Measurements from ENCODE around the gene SGSH. TPM values are rescaled to one million over a fixed set of nuclear protein-coding genes. Genes with fewer than 3 reads are reported as not detected.

Gene SGSH
- polyA plus RNA-seq, 1 donor: 77.5 TPM

DNA sequence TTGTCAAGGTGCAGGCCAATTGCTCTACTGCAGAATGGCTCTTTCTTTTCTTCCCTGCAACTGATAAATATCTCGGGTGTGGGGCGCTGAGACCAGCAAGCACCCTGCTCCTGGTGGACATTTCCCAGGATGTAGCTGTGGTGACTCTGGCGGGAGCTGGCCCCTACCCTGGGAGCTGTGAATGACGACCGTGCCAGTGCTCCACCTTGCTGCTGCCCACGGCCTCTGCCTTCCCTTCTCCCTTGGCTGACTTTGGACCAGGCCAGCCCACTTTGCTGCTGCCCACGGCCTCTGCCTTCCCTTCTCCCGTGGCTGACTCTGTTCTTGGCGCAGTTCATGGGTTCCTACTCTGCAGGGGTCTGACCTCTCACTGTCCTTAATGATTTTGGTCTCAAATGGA, 34.2 kb downstream of the SGSH start:
- Histone ChIP-seq H3K27ac (ENCODE audit: low read length) (no peak overlapping the region), H3K9me3 (ENCODE audit: control insufficient read depth, low read depth, low read length) (no peaks in the 10 kb centered on the region), H3K27me3 (ENCODE audit: control insufficient read depth, insufficient read depth, low read length) (peaks cover 6% of the 10 kb centered on the region), H3K4me3 (ENCODE audit: low read length) (no peak overlapping the region), H3K4me1 (ENCODE audit: control insufficient read depth, insufficient read depth, low read length) (no peaks in the 10 kb centered on the region), H3K36me3 (ENCODE audit: control insufficient read depth, insufficient read depth, low read length) (no peaks in the 10 kb centered on the region)
- no peak for DNase-seq
- WGBS (ENCODE audit: insufficient coverage, low lambda C conversion rate): 80% methylated on average over 1 of the region's 9 CpGs

DNA sequence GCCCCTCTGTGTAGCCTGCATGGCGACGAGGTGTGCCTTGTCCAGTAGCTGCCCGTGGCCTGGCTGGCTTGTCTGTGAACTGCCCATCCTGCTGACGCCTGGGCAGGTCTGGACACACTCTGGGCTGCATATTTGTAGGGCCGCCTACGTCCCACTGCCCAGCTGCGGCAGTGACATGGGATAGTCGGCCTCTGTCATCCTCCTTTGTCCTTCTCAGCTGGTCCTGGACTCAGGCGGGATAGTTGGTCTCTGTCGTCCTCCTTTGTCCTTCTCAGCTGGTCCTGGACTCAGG, 35.8 kb downstream of the SGSH start:
- H3K9me3 ChIP-seq (ENCODE audit: control insufficient read depth, low read depth, low read length): no peaks in the 10 kb centered on the region
- H3K4me1 ChIP-seq (ENCODE audit: control insufficient read depth, insufficient read depth, low read length): no peaks in the 10 kb centered on the region
- no peak for DNase-seq
- WGBS (ENCODE audit: insufficient coverage, low lambda C conversion rate): no CpG with 5 or more reads among the region's 10 CpGs
- no peak overlapping the region for H3K27ac ChIP-seq (ENCODE audit: low read length)
- no peak overlapping the region for H3K4me3 ChIP-seq (ENCODE audit: low read length)
- H3K36me3 ChIP-seq (ENCODE audit: control insufficient read depth, insufficient read depth, low read length): no peaks in the 10 kb centered on the region
- peaks cover 6% of the 10 kb centered on the region for H3K27me3 ChIP-seq (ENCODE audit: control insufficient read depth, insufficient read depth, low read length)

DNA sequence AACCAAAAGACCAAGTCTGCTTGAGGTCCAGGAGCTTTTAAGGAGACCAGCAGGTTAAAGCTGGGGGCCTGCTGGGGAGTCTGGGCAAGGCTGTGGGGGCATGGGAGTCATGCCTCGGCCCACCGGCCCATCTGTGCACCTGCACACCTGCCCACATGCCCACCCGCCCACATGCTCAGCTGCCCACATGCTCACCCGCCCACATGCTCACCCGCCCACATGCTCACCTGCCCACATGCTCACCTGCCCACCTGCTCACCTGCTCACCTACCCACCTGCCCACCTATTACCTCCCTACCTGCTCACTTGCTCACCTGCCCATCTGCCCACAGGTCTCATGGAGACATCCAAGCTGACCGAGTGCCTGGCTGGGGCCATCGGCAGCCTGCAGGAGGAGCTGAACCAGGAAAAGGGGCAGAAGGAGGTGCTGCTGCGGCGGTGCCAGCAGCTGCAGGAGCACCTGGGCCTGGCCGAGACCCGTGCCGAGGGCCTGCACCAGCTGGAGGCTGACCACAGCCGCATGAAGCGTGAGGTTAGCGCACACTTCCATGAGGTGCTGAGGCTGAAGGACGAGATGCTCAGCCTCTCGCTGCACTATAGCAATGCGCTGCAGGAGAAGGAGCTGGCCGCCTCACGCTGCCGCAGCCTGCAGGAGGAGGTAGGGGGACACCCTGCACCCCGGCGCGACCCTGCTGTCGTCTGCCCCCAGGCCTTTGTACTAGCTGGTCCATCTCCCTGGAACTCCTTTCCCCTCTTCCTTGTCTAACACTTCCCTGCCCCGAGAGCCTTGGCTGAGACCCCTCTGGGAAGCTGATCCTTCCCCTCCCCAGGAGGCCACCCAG, 36.3 kb downstream of the SGSH start:
- Histone ChIP-seq H3K27ac (ENCODE audit: low read length) (no peak overlapping the region), H3K36me3 (ENCODE audit: control insufficient read depth, insufficient read depth, low read length) (no peaks in the 10 kb centered on the region), H3K27me3 (ENCODE audit: control insufficient read depth, insufficient read depth, low read length) (peaks cover 2% of the 10 kb centered on the region), H3K9me3 (ENCODE audit: control insufficient read depth, low read depth, low read length) (no peaks in the 10 kb centered on the region), H3K4me1 (ENCODE audit: control insufficient read depth, insufficient read depth, low read length) (no peaks in the 10 kb centered on the region), H3K4me3 (ENCODE audit: low read length) (no peak overlapping the region)
- no peak for DNase-seq
- no CpG with 5 or more reads among the region's 26 CpGs for WGBS (ENCODE audit: insufficient coverage, low lambda C conversion rate)

DNA sequence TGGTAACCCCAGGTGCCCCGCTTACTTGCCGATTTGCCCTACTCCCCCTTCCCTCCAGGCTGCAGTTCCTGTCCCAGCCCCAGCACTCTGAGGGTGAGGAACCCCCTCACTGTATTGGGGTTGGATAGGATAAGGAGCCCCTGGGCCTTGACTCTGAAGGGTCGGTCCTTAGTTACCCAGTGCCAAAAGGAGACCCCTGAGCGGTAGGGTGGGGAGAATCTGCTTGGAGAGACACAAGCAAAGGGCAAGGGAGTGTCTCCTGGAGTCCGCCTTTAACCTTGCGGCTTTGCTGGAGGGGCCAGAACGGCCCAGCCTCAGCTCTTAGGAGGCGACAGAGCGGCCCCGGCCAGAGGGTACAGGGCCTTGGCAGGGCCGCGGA, 37.3 kb downstream of the SGSH start:
- Histone ChIP-seq H3K27me3 (ENCODE audit: control insufficient read depth, insufficient read depth, low read length) (no peaks in the 10 kb centered on the region), H3K4me3 (ENCODE audit: low read length) (no peak overlapping the region), H3K4me1 (ENCODE audit: control insufficient read depth, insufficient read depth, low read length) (no peaks in the 10 kb centered on the region), H3K36me3 (ENCODE audit: control insufficient read depth, insufficient read depth, low read length) (no peaks in the 10 kb centered on the region), H3K9me3 (ENCODE audit: control insufficient read depth, low read depth, low read length) (no peaks in the 10 kb centered on the region), H3K27ac (ENCODE audit: low read length) (no peak overlapping the region)
- DNase-seq: no peak
- 100% methylated on average over 2 of the region's 12 CpGs for whole genome bisulfite sequencing (ENCODE audit: insufficient coverage, low lambda C conversion rate)

DNA sequence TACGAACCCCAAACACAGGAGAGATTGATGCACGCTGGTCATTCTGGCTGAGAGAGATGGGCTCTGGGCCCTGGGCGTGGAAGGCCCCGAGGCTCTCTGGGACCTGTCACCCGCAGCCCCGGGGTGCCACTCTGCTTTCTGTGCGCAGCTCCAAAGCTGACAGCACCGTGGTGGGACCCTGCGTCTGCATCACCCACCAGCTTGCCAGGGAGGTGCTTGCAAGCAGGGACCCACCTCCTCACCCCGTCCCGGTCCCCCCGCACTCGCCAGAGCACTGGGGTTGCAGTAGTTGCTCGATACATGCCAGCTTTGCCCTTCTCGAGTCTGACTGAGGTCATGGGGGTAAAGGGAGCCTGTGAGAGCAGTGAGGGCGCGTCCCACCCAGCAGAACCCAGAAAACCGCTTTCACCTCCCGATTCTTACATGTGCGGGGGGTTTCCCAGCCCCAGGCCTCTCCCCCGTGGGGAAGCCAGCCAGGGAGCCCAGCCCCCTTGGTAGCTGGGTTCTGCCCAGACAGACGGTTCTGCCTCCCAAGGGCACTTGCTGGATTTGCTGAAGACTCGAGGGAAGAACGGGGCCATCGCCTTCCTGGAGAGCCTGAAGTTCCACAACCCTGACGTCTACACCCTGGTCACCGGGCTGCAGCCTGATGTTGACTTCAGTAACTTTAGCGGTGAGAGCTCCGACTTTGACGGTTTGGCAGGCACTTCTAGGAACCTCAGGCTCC, 37.9 kb downstream of the SGSH start:
- no peaks in the 10 kb centered on the region for H3K27me3 ChIP-seq (ENCODE audit: control insufficient read depth, insufficient read depth, low read length)
- H3K27ac ChIP-seq (ENCODE audit: low read length): no peak overlapping the region
- no peaks in the 10 kb centered on the region for H3K36me3 ChIP-seq (ENCODE audit: control insufficient read depth, insufficient read depth, low read length)
- DNase-seq: no peak
- H3K4me1 ChIP-seq (ENCODE audit: control insufficient read depth, insufficient read depth, low read length): no peaks in the 10 kb centered on the region
- H3K4me3 ChIP-seq (ENCODE audit: low read length): no peak overlapping the region
- no peaks in the 10 kb centered on the region for H3K9me3 ChIP-seq (ENCODE audit: control insufficient read depth, low read depth, low read length)
- no CpG with 5 or more reads among the region's 30 CpGs for WGBS (ENCODE audit: insufficient coverage, low lambda C conversion rate)

DNA sequence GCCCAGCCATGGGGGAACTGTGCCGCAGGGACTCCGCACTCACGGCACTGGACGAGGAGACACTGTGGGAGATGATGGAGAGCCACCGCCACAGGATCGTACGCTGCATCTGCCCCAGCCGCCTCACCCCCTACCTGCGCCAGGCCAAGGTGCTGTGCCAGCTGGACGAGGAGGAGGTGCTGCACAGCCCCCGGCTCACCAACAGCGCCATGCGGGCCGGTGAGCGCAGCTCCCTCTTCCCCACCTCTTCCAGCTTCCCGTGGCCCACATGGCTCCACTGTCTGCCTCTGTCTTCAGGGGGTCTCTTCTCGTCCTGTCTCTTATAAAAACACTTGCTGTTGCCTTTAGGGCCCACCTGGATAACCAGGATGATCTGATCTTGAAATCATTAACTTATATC, 38.7 kb downstream of the SGSH start:
- Histone ChIP-seq H3K9me3 (ENCODE audit: control insufficient read depth, low read depth, low read length) (no peaks in the 10 kb centered on the region), H3K4me3 (ENCODE audit: low read length) (no peak overlapping the region), H3K27me3 (ENCODE audit: control insufficient read depth, insufficient read depth, low read length) (no peaks in the 10 kb centered on the region), H3K36me3 (ENCODE audit: control insufficient read depth, insufficient read depth, low read length) (no peaks in the 10 kb centered on the region), H3K4me1 (ENCODE audit: control insufficient read depth, insufficient read depth, low read length) (no peaks in the 10 kb centered on the region), H3K27ac (ENCODE audit: low read length) (no peak overlapping the region)
- no peak for DNase-seq
- WGBS (ENCODE audit: insufficient coverage, low lambda C conversion rate): no CpG with 5 or more reads among the region's 17 CpGs

DNA sequence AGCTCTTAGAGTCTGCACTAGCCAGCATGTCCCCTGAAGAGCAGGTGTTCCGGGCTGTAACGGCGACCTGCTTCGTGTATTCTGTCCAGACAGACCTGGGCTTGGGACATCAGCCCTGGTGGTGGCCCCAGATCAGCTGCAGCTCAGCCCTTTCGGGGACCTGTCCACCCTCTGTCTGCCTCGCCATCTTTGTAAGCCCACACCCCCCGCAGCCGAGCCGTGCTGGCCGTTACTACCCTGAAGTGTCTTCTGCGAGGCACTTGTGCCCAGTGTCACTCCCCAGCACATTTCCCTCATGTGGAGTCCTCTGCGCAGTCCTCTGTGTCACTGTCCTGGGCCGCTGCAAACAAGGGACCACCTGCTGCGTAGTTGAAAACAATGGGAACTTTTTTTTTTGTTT, 39.9 kb downstream of the SGSH start:
- Histone ChIP-seq H3K4me1 (ENCODE audit: control insufficient read depth, insufficient read depth, low read length) (no peaks in the 10 kb centered on the region), H3K27me3 (ENCODE audit: control insufficient read depth, insufficient read depth, low read length) (no peaks in the 10 kb centered on the region), H3K4me3 (ENCODE audit: low read length) (no peak overlapping the region), H3K9me3 (ENCODE audit: control insufficient read depth, low read depth, low read length) (no peaks in the 10 kb centered on the region), H3K27ac (ENCODE audit: low read length) (no peak overlapping the region), H3K36me3 (ENCODE audit: control insufficient read depth, insufficient read depth, low read length) (no peaks in the 10 kb centered on the region)
- no peak for DNase-seq
- no CpG with 5 or more reads among the region's 14 CpGs for WGBS (ENCODE audit: insufficient coverage, low lambda C conversion rate)

DNA sequence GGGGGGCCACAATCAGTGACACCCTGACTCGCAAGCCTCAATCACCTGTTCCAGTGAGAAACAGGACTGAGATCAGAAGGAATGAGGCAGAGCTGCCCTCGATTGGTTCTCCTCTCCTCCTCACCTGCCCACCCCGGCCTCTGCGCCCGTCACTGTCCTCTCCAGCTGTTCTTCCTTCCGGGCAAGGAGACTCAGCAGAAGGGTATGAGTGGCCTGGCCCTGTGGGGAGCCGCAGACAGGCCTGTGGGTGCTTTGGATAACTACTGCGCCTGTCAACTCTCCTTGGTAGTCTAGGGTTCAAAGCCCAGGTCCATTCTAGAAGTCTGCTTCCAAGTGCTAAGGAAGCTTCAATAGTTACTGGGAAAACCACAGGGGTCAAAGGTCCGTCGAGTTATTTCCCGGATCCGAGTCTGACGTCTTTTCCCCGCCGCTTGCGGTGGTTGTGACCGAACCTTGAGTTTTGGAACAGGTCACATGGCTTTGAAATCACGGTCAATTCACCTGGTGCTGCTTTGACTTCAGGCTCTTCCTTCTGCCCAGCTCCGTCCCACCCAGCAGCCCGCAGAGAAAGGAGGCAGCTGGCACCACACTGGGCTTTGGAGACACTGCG, 42.0 kb downstream of the SGSH start:
- no CpG with 5 or more reads among the region's 21 CpGs for WGBS (ENCODE audit: insufficient coverage, low lambda C conversion rate)
- Histone ChIP-seq H3K27me3 (ENCODE audit: control insufficient read depth, insufficient read depth, low read length) (no peaks in the 10 kb centered on the region), H3K9me3 (ENCODE audit: control insufficient read depth, low read depth, low read length) (no peaks in the 10 kb centered on the region), H3K4me1 (ENCODE audit: control insufficient read depth, insufficient read depth, low read length) (no peaks in the 10 kb centered on the region), H3K36me3 (ENCODE audit: control insufficient read depth, insufficient read depth, low read length) (no peaks in the 10 kb centered on the region), H3K27ac (ENCODE audit: low read length) (no peak overlapping the region), H3K4me3 (ENCODE audit: low read length) (no peak overlapping the region)
- DNase-seq: no peak

DNA sequence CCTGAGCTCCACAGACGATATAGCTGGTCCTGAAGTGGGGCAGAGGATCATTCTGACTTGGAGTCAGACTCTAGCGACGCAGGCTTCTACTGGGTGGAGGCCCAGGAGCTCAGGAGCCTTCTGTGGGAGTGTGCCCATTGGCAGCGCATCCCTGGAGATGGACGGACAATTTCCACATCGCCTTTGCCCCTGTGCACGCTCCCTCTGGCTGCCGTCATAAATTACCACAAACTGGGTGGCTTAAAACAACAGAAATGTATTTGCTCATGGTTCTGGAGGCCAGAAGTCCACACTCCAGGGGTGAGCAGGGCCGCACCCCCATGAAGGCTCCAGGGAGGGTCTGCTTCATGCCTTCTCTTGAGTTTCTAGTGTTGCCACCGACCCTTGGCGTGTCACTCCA, 43.4 kb downstream of the SGSH start:
- Histone ChIP-seq H3K27ac (ENCODE audit: low read length) (no peak overlapping the region), H3K27me3 (ENCODE audit: control insufficient read depth, insufficient read depth, low read length) (no peaks in the 10 kb centered on the region), H3K9me3 (ENCODE audit: control insufficient read depth, low read depth, low read length) (no peaks in the 10 kb centered on the region), H3K4me3 (ENCODE audit: low read length) (no peak overlapping the region), H3K4me1 (ENCODE audit: control insufficient read depth, insufficient read depth, low read length) (no peaks in the 10 kb centered on the region), H3K36me3 (ENCODE audit: control insufficient read depth, insufficient read depth, low read length) (no peaks in the 10 kb centered on the region)
- no peak for DNase-seq
- no CpG with 5 or more reads among the region's 11 CpGs for WGBS (ENCODE audit: insufficient coverage, low lambda C conversion rate)

DNA sequence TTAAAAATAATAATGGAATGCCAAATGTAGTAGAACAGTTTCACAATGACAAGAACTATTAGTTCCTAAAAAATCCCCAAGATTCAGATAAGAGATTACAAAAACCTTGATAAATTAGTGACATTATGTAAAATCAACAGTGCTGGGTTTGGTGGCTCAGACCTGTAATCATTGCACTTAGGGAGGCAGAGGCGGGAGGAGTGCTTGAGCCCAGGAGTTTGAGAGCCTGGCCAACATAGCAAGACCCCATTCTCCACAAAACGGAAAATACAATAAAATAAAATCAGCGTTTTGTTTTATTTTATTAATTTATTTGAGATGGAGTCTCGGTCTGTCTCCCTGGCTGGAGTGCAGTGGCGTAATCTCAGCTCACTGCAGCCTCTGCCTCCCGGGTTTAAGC, 46.2 kb downstream of the SGSH start:
- DNase-seq: no peak
- no peaks in the 10 kb centered on the region for H3K9me3 ChIP-seq (ENCODE audit: control insufficient read depth, low read depth, low read length)
- no peak overlapping the region for H3K27ac ChIP-seq (ENCODE audit: low read length)
- H3K4me1 ChIP-seq (ENCODE audit: control insufficient read depth, insufficient read depth, low read length): no peaks in the 10 kb centered on the region
- H3K27me3 ChIP-seq (ENCODE audit: control insufficient read depth, insufficient read depth, low read length): peaks cover 10% of the 10 kb centered on the region
- H3K4me3 ChIP-seq (ENCODE audit: low read length): no peak overlapping the region
- no CpG with 5 or more reads among the region's 6 CpGs for WGBS (ENCODE audit: insufficient coverage, low lambda C conversion rate)
- no peaks in the 10 kb centered on the region for H3K36me3 ChIP-seq (ENCODE audit: control insufficient read depth, insufficient read depth, low read length)

Measured in large intestine (tissue), 3 donors.